Liver (tissue), 9 donors: ENCODE results near the gene RETREG3. TPM values are rescaled to one million over a fixed set of nuclear protein-coding genes. Genes with fewer than 3 reads are reported as not detected.

Experiments
- DNase-seq: peaks from one replicate; pipeline ENCODE4 v3.0.0-alpha.2; 2017; ENCODE audit warnings: low spot score
- H3K27ac ChIP-seq, 2 donors: one replicate each; pipeline ENCODE4 v1.7.0; 2013; ENCODE audit warnings: inconsistent platforms in 2 of 2, low read length in 2 of 2, control low read depth in 1 of 2, low read depth in 1 of 2, mild to moderate bottlenecking in 1 of 2
- H3K27me3 ChIP-seq, 4 donors: one replicate each; pipeline versions ENCODE4 v1.6.1 to v1.7.0; 2013; ENCODE audit warnings: low read length in 3 of 4, inconsistent platforms in 1 of 4, mild to moderate bottlenecking in 1 of 4, moderate library complexity in 1 of 4; ENCODE audit not compliant: control insufficient read depth in 4 of 4, insufficient read depth in 4 of 4
- H3K36me3 ChIP-seq, 4 donors: one replicate each; pipeline versions ENCODE4 v1.6.1 to v1.7.0; 2013; ENCODE audit warnings: low read length in 3 of 4, mild to moderate bottlenecking in 3 of 4, low read depth in 1 of 4, moderate library complexity in 1 of 4; ENCODE audit not compliant: control insufficient read depth in 4 of 4, insufficient read depth in 3 of 4
- H3K4me1 ChIP-seq, 4 donors: one replicate each; pipeline versions ENCODE4 v1.6.1 to v1.7.0; 2013; ENCODE audit warnings: low read length in 3 of 4, mild to moderate bottlenecking in 3 of 4, moderate library complexity in 1 of 4; ENCODE audit not compliant: control insufficient read depth in 4 of 4, insufficient read depth in 4 of 4
- H3K4me3 ChIP-seq, 3 donors: one replicate each; pipeline versions ENCODE4 v1.6.1 to v1.7.0; 2013; ENCODE audit warnings: low read length in 3 of 3, control low read depth in 1 of 3, low read depth in 1 of 3, mild to moderate bottlenecking in 1 of 3
- H3K9ac ChIP-seq, 2 donors: one replicate each; pipeline ENCODE4 v1.7.0; 2013; ENCODE audit warnings: low read length in 2 of 2, mild to moderate bottlenecking in 2 of 2, moderate library complexity in 2 of 2, control low read depth in 1 of 2, low read depth in 1 of 2
- H3K9me3 ChIP-seq, 4 donors: one replicate each; pipeline versions ENCODE4 v1.6.1 to v1.7.0; 2013; ENCODE audit warnings: low read length in 3 of 4; ENCODE audit not compliant: control insufficient read depth in 4 of 4
- EGR1 ChIP-seq, 2 donors: IDR thresholded peaks; 2 replicates each; pipeline ENCODE4 v1.6.1; 2016 to 2018; ENCODE audit warnings: antibody characterized with exemption in 2 of 2, low read depth in 2 of 2
- FOXA1 ChIP-seq: IDR thresholded peaks from 2 replicates; pipeline ENCODE4 v1.6.1; 2016; ENCODE audit warnings: antibody characterized with exemption
- FOXA2 ChIP-seq: IDR thresholded peaks from 2 replicates; pipeline ENCODE4 v1.6.1; 2016; ENCODE audit warnings: antibody characterized with exemption
- GABPA ChIP-seq, 2 donors: IDR thresholded peaks in 1 of 2; conservative IDR thresholded peaks in 1 of 2; 2 replicates each; pipeline ENCODE4 v1.6.1; 2016; ENCODE audit warnings: antibody characterized with exemption in 2 of 2, mild to moderate bottlenecking in 1 of 2, moderate library complexity in 1 of 2
- HNF4A ChIP-seq, 2 donors: conservative IDR thresholded peaks; 2 replicates each; pipeline ENCODE4 v1.6.1; 2016; ENCODE audit warnings: antibody characterized with exemption in 2 of 2, mild to moderate bottlenecking in 2 of 2
- HNF4G ChIP-seq: IDR thresholded peaks from 2 replicates; pipeline ENCODE4 v1.6.1; 2016; ENCODE audit warnings: antibody characterized with exemption
- JUND ChIP-seq, 2 donors: IDR thresholded peaks; 2 replicates each; pipeline ENCODE4 v1.6.1; 2016; ENCODE audit warnings: antibody characterized with exemption in 2 of 2
- NR2F2 ChIP-seq: IDR thresholded peaks from 2 replicates; pipeline ENCODE4 v1.6.1; 2016; ENCODE audit warnings: antibody characterized with exemption
- RAD21 ChIP-seq, 2 donors: IDR thresholded peaks; 2 replicates each; pipeline ENCODE4 v1.6.1; 2016; ENCODE audit warnings: antibody characterized with exemption in 2 of 2, mild to moderate bottlenecking in 2 of 2
- RXRA ChIP-seq, 2 donors: IDR thresholded peaks; 2 replicates each; pipeline ENCODE4 v1.6.1; 2017 to 2018; ENCODE audit warnings: antibody characterized with exemption in 2 of 2, mild to moderate bottlenecking in 1 of 2
- SP1 ChIP-seq: IDR thresholded peaks from 2 replicates; pipeline ENCODE4 v1.6.1; 2018; ENCODE audit warnings: antibody characterized with exemption, mild to moderate bottlenecking
- TAF1 ChIP-seq: conservative IDR thresholded peaks from 2 replicates; pipeline ENCODE4 v1.6.1; 2016; ENCODE audit warnings: antibody characterized with exemption, mild to moderate bottlenecking
- YY1 ChIP-seq: IDR thresholded peaks from 2 replicates; pipeline ENCODE4 v1.6.1; 2016; ENCODE audit warnings: antibody characterized with exemption, mild to moderate bottlenecking
- WGBS: extraction: QIAGEN DNeasy Blood & Tissue Kit; methylation state at CpG from one replicate; pipeline ENCODE4 v1.1.7; 2013; 5-methylcytosine and 5-hydroxymethylcytosine counted together
- polyA plus RNA-seq, 2 donors: library from polyadenylated mRNA; stranded (reverse) in 1 of 2; unstranded in 1 of 2; fragments of 200-250 nt in 1 of 2; fragments of >200 nt in 1 of 2; fragmentation: Nextera tagmentation in 1 of 2; extraction: Ambion mirVana in 1 of 2; gene quantifications; one replicate each; pipeline versions ENCODE4 v1.2.1 to v1.2.3, GENCODE V29; 2013 to 2015
- total RNA-seq, 2 donors: library from RNA; depleted of rRNA; stranded (reverse); fragments of >200 nt; gene quantifications; one replicate each; pipeline ENCODE4 v1.2.3, GENCODE V29; 2014
- TF ChIP-seq, protein P1 (sequence below): IDR thresholded peaks from 2 replicates; pipeline ENCODE4 v1.6.1; 2016; ENCODE audit warnings: antibody characterized with exemption
- TF ChIP-seq, protein P2 (sequence below): fragments of 150-350 bp; IDR thresholded peaks from 2 replicates; pipeline ENCODE4 v1.5.1; 2017; ENCODE audit warnings: improper control_type of control experiment, low read depth, low read length; ENCODE audit not compliant: missing input control
- TF ChIP-seq, protein P3 (sequence below): IDR thresholded peaks from 2 replicates; pipeline ENCODE4 v1.6.1; 2016; ENCODE audit warnings: antibody characterized with exemption
- TF ChIP-seq, protein P4 (sequence below): IDR thresholded peaks from 2 replicates; pipeline ENCODE4 v1.6.1; 2016; ENCODE audit warnings: antibody characterized with exemption
- TF ChIP-seq, protein P5 (sequence below): IDR thresholded peaks from 2 replicates; pipeline ENCODE4 v1.6.1; 2016; ENCODE audit warnings: antibody characterized with exemption, mild to moderate bottlenecking
- donor health status: healthy.
- donor health status: healthy.
- donor health status: healthy.
- donor health status: healthy.
- donor health status: healthy.

The RETREG3 gene
- total and polyA plus RNA-seq, 4 donors: 9.0 to 44.3 (median 26.6) TPM

DNA sequence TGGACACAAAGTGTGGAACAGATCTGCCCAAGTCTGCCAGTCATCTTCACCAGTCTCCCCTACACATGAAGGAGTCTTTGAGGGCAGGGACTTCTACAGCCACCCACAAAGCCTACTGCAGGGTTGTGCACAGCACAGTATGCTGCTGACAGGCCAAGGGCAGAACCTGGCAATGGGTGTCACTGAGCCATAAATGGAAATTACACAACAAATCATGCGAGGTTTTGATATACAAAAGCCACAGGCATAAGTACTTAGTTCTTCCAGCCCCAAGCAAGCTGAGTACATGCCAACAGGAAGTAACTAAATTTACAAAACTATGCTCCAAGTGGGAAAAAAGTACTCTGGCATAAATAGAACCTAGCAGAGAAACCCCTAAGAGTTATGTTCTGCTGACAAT lies 23.8 kb downstream of the RETREG3 start:
- 67% methylated on average over 1 of the region's 1 CpG for WGBS
- peaks cover 20 to 76% (median 61%) of the 10 kb centered on the region in 4 donors for H3K36me3 ChIP-seq
- no peaks in the 10 kb centered on the region for H3K9me3 ChIP-seq
- DNase-seq: no peak
- no peaks in the 10 kb centered on the region for H3K27me3 ChIP-seq
- no peak overlapping the region for H3K4me3 ChIP-seq
- no peak overlapping the region for H3K27ac ChIP-seq
- H3K4me1 ChIP-seq: peaks cover 0 to 3% (median 0%) of the 10 kb centered on the region in 4 donors
- TF ChIP-seq, protein P1, sequence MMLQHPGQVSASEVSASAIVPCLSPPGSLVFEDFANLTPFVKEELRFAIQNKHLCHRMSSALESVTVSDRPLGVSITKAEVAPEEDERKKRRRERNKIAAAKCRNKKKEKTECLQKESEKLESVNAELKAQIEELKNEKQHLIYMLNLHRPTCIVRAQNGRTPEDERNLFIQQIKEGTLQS: no peak
- TF ChIP-seq JUND (IDR thresholded peaks at IDR 0.05): no peak
- TF ChIP-seq NR2F2: no peak
- TF ChIP-seq, protein P2, sequence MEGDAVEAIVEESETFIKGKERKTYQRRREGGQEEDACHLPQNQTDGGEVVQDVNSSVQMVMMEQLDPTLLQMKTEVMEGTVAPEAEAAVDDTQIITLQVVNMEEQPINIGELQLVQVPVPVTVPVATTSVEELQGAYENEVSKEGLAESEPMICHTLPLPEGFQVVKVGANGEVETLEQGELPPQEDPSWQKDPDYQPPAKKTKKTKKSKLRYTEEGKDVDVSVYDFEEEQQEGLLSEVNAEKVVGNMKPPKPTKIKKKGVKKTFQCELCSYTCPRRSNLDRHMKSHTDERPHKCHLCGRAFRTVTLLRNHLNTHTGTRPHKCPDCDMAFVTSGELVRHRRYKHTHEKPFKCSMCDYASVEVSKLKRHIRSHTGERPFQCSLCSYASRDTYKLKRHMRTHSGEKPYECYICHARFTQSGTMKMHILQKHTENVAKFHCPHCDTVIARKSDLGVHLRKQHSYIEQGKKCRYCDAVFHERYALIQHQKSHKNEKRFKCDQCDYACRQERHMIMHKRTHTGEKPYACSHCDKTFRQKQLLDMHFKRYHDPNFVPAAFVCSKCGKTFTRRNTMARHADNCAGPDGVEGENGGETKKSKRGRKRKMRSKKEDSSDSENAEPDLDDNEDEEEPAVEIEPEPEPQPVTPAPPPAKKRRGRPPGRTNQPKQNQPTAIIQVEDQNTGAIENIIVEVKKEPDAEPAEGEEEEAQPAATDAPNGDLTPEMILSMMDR: no peak
- TF ChIP-seq, protein P3, sequence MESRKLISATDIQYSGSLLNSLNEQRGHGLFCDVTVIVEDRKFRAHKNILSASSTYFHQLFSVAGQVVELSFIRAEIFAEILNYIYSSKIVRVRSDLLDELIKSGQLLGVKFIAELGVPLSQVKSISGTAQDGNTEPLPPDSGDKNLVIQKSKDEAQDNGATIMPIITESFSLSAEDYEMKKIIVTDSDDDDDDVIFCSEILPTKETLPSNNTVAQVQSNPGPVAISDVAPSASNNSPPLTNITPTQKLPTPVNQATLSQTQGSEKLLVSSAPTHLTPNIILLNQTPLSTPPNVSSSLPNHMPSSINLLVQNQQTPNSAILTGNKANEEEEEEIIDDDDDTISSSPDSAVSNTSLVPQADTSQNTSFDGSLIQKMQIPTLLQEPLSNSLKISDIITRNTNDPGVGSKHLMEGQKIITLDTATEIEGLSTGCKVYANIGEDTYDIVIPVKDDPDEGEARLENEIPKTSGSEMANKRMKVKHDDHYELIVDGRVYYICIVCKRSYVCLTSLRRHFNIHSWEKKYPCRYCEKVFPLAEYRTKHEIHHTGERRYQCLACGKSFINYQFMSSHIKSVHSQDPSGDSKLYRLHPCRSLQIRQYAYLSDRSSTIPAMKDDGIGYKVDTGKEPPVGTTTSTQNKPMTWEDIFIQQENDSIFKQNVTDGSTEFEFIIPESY: no peak
- TF ChIP-seq, protein P4, sequence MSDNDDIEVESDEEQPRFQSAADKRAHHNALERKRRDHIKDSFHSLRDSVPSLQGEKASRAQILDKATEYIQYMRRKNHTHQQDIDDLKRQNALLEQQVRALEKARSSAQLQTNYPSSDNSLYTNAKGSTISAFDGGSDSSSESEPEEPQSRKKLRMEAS: no peak
- TF ChIP-seq EGR1 (IDR thresholded peaks at IDR 0.05; ENCODE audit: low read depth in 2 of 2): no peak
- no peak for TF ChIP-seq FOXA1
- TF ChIP-seq TAF1: no peak
- TF ChIP-seq, protein P5, sequence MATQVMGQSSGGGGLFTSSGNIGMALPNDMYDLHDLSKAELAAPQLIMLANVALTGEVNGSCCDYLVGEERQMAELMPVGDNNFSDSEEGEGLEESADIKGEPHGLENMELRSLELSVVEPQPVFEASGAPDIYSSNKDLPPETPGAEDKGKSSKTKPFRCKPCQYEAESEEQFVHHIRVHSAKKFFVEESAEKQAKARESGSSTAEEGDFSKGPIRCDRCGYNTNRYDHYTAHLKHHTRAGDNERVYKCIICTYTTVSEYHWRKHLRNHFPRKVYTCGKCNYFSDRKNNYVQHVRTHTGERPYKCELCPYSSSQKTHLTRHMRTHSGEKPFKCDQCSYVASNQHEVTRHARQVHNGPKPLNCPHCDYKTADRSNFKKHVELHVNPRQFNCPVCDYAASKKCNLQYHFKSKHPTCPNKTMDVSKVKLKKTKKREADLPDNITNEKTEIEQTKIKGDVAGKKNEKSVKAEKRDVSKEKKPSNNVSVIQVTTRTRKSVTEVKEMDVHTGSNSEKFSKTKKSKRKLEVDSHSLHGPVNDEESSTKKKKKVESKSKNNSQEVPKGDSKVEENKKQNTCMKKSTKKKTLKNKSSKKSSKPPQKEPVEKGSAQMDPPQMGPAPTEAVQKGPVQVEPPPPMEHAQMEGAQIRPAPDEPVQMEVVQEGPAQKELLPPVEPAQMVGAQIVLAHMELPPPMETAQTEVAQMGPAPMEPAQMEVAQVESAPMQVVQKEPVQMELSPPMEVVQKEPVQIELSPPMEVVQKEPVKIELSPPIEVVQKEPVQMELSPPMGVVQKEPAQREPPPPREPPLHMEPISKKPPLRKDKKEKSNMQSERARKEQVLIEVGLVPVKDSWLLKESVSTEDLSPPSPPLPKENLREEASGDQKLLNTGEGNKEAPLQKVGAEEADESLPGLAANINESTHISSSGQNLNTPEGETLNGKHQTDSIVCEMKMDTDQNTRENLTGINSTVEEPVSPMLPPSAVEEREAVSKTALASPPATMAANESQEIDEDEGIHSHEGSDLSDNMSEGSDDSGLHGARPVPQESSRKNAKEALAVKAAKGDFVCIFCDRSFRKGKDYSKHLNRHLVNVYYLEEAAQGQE: no peak
- no peak for TF ChIP-seq GABPA (IDR thresholded peaks at IDR 0.05 in 1 of 2, conservative IDR thresholded peaks at IDR 0.05 in 1 of 2)
- no peak for TF ChIP-seq YY1
- TF ChIP-seq FOXA2: no peak
- no peak for TF ChIP-seq RXRA (IDR thresholded peaks at IDR 0.05)
- TF ChIP-seq HNF4A (conservative IDR thresholded peaks at IDR 0.05): no peak
- TF ChIP-seq HNF4G: no peak
- H3K9ac ChIP-seq: no peak overlapping the region

DNA sequence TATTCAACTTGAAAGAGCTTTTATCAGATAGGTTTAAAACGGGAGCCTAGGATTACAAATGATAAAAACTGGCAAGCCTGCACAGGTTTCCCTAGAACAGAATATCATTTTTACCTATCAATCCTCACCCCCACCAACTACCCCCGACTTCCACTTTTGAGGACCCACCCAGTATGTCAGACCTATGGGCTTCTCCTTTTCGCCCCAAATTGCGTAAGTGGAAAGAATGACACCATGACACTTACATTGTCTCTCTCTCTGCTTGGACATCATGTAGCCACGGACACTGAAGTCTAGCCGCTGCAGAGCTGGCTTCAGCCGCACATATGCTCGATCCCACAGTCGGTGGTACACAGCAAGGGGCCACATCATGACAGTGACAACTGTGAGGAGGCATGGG lies 24.3 kb downstream of the RETREG3 start:
- Histone ChIP-seq H3K9ac (no peak overlapping the region), H3K4me1 (peaks cover 0 to 3% (median 0%) of the 10 kb centered on the region in 4 donors), H3K4me3 (no peak overlapping the region), H3K9me3 (no peaks in the 10 kb centered on the region), H3K27ac (no peak overlapping the region), H3K27me3 (no peaks in the 10 kb centered on the region), H3K36me3 (peaks cover 19 to 76% (median 62%) of the 10 kb centered on the region in 4 donors)
- DNase-seq: no peak
- 77% methylated on average over 9 of the region's 9 CpGs for WGBS
- TF ChIP-seq JUND (IDR thresholded peaks at IDR 0.05) (no peak), HNF4G (no peak), YY1 (no peak), GABPA (IDR thresholded peaks at IDR 0.05 in 1 of 2, conservative IDR thresholded peaks at IDR 0.05 in 1 of 2) (no peak), SP1 (no peak), TAF1 (no peak), FOXA2 (no peak), RAD21 (IDR thresholded peaks at IDR 0.05) (no peak), NR2F2 (no peak), FOXA1 (no peak), EGR1 (IDR thresholded peaks at IDR 0.05; ENCODE audit: low read depth in 2 of 2) (no peak)
- TF ChIP-seq, protein P4: no peak
